G401 (cell line): Measurements from ENCODE around the gene SARS1. TPM values are rescaled to one million over a fixed set of nuclear protein-coding genes. Genes with fewer than 3 reads are reported as not detected.
A peak's percentile ranks its signal among the peaks of the same experiment; 100 is the strongest.

Experiments used
- DNase-seq: peaks from one replicate; pipeline ENCODE4 v3.0.0-alpha.2; 2015; ENCODE audit warnings: low spot score
- in situ Hi-C: cut with HindIII; loops from 2 replicates; pipeline ENCODE4 v1.10.0; 2016; ENCODE audit warnings: low sequenced_read_pairs, mixed read lengths
- total RNA-seq: library from RNA; depleted of rRNA; stranded (reverse); fragments of >200 nt; shearing (Covaris generic); gene quantifications from 2 replicates; pipeline ENCODE4 v1.2.3, GENCODE V29; 2014

SARS1 gene
- total RNA-seq, 1 experiment from 2014 or later: 214 TPM

DNA sequence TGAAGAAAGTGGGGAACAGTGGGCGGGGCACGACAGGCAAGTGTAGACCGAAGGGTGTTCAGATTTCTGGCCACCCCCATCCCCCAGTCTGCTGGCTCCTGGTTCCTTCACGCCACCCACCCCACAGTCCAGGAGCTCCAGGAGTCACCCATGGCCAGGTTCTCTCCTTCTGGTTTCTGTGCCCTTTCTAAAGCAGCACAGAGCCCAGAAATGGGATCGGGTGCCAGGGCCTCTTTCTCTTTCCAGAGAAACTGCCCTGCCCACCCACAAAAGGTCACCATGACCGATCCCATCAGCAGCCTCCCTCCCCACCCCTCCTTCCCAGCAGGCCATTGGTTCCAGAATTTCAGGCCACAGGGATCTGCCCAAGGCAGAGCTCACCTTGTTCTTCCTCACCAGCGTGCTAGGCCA is 32.4 kb downstream of the SARS1 start:
- in situ Hi-C loops: no loop called here
- DNase-seq: no peak

DNA sequence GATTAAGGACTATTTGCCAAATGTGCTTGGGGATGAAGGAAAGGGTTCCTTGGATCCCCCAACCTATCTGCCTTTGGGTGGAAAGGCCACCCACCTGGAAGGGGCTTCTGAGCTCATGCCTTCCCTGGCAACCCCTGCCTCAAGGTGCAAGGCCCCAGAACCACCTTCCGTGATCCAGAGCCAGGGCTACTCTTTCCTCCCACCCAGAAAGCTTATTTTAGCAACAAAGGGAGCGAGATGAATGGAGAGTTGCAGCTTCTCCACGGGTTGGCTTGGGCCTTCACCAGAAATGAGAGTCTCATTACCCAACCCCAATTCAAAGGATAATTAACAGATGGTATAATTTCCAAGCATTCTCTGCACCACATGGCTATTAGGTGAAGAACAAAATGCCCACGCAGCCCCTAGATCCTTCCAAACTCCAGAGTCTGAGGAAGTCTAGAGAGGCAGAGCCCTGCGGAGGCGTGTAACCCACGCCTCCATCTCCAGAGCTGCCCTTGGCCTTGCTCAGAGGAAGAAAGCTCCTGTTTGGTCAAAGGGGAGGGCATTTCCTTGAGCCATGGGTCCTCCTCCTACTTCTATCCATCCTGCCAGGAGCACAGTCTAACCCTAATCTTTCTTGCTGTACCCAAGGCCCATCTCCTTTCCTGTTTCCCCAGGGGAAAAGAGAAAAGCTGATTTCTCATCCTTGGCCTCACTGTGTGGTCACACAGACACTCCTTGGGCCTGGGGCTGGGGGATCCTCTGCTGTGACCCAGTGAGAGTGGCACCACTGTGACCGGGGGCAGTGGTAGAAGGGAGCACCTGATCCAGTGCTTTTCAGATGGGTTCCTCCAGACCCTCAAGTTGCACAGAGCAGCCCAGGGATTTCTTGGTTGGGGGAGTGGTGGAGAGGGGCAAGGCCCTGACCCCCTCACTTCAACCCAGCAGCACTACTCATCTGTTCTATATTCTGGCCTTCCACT is 34.0 kb downstream of the SARS1 start:
- peak; percentile 66 for DNase-seq
- in situ Hi-C loops: no loop called here

DNA sequence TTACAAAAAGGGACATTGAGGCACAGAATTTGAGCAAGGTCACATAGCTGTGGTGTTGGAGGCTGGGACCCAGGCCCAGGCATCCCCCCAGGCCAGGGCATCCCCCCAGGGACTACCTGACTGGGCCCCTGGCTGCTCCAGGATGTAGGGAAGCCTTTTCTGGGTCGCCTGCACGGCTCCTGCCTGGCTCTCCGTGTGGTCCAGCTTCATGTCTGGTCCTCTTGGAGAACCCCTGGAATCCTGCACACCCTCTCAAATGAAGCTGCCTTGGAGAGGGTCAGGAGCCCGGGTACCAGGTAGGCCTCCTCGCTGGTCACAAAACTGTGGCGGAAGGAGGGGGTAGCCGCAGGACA is 34.7 kb downstream of the SARS1 start:
- DNase-seq: no peak
- in situ Hi-C loops: no loop called here

DNA sequence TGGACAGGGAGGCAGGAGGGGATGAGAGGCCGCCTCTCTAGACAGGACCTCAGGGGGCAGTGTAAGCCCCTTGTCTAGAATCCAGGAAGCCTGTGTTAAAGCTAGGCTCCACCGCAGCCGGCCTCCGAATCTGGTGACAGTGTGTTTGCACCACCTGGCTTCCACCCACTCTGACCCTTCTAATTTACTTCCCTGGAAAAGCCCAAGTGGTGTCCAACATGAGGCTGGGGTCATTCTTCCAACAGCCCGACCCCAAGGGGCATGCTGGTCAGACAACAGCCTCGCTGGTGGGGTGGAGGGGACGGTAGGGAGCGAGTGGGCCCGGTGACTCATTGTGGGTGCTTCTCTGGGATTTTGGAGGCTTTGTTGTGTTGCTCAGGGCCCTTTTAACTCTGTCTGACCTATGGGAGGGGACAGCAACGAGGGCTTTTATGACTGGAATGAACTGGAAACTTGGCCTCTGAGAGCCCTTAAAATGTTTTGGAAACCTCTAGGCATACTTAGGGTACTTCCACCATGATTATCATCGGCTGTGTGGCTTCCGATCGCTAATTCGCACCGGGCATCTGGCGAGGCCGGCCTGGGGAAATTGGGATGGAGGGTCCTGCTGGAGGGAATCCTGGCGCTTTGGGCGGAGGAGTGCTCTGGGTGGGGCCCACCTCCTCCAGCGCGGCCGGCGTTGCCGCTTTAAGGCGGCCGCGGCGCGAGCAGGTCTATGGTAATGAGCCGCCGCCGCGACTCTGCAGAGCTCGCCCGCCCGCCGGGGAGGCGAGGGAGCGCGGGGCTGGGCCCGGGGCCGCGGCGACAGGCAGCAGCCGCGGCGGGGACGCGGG is 35.3 kb downstream of the SARS1 start, which contains the start of gene CELSR2:
Gene CELSR2 (plus strand): TSS at position 743 of the 833 bp plus-strand sequence. CDS start 541 bp downstream, outside the sequence.
- in situ Hi-C loops: no loop called here

DNA sequence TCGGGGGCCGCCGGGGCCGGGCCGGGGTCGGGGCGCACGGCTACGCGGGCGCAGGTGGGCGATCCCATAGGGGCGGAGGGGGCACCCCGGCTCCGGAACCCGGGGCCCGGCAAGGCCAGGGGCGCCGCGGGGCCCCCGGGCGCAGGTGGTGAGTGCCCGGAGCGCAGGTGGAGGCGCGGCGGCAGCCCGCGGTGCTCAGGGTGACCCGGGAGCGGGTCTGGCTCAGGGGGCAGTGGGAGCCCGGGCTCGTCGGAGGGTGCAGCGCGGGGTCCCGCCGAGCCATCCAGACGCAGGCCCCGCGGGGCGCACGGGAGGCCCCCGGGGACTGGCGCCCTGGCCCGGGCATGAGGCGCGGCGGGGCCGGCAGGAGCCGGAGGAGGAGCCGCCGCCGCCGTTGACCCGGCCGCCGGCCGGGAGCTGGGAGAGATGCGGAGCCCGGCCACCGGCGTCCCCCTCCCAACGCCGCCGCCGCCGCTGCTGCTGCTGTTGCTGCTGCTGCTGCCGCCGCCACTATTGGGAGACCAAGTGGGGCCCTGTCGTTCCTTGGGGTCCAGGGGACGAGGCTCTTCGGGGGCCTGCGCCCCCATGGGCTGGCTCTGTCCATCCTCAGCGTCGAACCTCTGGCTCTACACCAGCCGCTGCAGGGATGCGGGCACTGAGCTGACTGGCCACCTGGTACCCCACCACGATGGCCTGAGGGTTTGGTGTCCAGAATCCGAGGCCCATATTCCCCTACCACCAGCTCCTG is 36.1 kb downstream of the SARS1 start:
- DNase-seq: peak; percentile 25
- in situ Hi-C loops: no loop called here

More for the DNA sequence above, 35.3 kb downstream of the SARS1 start, which contains the start of gene CELSR2:
- DNase-seq: peak; percentile 70

DNA sequence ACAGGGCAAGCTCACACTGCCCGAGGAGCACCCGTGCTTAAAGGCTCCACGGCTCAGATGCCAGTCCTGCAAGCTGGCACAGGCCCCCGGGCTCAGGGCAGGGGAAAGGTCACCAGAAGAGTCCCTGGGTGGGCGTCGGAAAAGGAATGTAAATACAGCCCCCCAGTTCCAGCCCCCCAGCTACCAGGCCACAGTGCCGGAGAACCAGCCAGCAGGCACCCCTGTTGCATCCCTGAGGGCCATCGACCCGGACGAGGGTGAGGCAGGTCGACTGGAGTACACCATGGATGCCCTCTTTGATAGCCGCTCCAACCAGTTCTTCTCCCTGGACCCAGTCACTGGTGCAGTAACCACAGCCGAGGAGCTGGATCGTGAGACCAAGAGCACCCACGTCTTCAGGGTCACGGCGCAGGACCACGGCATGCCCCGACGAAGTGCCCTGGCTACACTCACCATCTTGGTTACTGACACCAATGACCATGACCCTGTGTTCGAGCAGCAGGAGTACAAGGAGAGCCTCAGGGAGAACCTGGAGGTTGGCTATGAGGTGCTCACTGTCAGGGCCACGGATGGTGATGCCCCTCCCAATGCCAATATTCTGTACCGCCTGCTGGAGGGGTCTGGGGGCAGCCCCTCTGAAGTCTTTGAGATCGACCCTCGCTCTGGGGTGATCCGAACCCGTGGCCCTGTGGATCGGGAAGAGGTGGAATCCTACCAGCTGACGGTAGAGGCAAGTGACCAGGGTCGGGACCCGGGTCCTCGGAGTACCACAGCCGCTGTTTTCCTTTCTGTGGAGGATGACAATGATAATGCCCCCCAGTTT is 36.9 kb downstream of the SARS1 start:
- no peak for DNase-seq
- in situ Hi-C loops: no loop called here

DNA sequence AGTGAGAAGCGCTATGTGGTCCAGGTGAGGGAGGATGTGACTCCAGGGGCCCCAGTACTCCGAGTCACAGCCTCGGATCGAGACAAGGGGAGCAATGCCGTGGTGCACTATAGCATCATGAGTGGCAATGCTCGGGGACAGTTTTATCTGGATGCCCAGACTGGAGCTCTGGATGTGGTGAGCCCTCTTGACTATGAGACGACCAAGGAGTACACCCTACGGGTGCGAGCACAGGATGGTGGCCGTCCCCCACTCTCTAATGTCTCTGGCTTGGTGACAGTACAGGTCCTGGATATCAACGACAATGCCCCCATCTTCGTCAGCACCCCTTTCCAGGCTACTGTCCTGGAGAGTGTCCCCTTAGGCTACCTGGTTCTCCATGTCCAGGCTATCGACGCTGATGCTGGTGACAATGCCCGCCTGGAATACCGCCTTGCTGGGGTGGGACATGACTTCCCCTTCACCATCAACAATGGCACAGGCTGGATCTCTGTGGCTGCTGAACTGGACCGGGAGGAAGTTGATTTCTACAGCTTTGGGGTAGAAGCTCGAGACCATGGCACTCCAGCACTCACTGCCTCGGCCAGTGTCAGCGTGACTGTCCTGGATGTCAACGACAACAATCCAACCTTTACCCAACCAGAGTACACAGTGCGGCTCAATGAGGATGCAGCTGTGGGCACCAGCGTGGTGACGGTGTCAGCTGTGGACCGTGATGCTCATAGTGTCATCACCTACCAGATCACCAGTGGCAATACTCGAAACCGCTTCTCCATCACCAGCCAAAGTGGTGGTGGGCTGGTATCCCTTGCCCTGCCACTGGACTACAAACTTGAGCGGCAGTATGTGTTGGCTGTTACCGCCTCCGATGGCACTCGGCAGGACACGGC is 37.8 kb downstream of the SARS1 start:
- DNase-seq: no peak
- in situ Hi-C loops: no loop called here

DNA sequence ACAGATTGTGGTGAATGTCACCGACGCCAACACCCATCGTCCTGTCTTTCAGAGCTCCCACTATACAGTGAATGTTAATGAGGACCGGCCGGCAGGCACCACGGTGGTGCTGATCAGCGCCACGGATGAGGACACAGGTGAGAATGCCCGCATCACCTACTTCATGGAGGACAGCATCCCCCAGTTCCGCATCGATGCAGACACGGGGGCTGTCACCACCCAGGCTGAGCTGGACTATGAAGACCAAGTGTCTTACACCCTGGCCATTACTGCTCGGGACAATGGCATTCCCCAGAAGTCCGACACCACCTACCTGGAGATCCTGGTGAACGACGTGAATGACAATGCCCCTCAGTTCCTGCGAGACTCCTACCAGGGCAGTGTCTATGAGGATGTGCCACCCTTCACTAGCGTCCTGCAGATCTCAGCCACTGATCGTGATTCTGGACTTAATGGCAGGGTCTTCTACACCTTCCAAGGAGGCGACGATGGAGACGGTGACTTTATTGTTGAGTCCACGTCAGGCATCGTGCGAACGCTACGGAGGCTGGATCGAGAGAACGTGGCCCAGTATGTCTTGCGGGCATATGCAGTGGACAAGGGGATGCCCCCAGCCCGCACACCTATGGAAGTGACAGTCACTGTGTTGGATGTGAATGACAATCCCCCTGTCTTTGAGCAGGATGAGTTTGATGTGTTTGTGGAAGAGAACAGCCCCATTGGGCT is 38.6 kb downstream of the SARS1 start:
- no peak for DNase-seq
- in situ Hi-C loops: no loop called here

DNA sequence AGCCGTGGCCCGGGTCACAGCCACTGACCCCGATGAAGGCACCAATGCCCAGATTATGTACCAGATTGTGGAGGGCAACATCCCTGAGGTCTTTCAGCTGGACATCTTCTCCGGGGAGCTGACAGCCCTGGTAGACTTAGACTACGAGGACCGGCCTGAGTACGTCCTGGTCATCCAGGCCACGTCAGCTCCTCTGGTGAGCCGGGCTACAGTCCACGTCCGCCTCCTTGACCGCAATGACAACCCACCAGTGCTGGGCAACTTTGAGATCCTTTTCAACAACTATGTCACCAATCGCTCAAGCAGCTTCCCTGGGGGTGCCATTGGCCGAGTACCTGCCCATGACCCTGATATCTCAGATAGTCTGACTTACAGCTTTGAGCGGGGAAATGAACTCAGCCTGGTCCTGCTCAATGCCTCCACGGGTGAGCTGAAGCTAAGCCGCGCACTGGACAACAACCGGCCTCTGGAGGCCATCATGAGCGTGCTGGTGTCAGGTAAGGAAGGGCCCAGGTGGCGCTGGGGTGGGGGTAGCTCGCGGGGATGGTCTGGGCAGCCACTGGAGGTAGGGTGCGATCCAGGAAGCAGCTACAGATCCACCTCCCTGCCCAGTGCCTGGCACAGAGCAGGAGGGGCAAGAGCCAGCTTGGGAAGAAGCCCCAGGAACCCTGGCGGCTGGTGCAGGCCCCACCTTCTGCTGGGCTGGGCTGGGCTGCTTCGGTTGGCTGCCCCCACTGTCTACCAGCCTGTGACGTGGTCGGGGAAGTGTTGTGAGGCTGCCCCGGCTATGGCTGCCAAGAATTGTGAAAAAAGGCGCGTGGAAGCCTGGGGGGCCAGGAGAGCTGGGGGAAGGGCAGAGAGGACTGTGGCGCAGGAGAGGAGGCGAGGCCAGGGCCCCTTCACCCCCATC is 39.4 kb downstream of the SARS1 start:
- in situ Hi-C loops: no loop called here
- peak; percentile 77 for DNase-seq

DNA sequence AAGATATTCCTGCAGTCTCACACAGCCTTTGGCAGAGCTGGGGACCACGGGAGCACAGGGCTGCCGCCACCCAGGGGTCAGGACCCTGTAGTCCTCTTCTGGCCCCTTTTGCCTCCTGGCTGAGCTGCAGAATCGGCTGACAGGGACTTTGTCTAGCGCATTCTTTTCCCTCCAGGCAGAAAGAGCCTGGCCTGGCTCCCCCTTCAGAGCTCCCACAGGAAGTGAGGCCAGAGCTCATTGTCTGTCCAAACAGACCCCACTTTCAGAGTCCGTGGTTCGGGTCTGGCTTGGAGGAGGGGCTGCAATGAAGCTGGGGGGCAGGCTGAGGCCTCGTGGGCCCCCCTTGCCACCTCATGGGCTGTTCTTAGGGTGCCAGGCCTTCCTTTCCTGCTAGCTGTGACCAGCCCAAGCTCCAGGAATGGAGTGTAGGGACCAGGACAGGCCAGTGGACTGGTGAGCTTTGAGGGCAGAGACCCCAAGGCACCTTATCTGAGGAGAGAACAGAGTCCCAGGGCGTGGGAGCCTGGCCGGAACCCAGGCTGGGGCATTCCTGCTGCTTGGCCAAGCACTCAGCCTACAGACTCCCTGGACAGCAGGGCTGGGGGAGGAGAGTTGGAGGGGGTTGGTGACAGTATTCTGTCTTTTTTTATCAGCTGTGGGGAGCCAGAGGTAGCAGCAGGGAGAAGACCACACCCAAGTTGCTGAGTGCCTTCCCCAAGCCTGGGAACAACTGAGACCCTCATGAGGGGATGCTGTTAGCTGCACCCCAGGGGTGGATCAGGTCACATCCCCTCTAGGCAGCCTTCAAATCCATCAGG is 40.3 kb downstream of the SARS1 start:
- in situ Hi-C loops: no loop called here
- DNase-seq: no peak

DNA sequence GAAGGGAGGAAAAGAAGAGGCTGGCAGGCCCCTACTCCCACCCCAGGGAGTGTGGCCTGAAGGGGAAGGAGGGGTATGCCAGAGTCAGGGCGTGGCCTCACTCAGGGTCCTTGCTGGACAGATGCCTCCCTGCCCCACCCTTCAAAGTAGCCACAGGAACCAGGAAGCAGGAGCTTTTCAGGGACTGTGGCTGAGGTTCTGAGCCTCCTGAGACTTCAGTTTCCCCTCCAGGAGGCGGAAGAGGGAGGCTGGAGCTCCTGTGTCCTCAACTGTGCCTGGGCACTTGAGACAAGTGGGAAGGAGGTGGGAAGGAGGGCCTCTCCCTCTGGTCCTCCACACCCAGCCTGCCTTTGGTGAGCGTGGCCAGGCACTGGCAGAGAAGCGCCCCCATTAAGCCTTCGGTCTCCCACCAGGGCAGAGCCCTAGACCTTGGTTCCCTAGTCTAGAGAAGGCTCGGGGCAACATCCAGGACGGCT is 40.9 kb downstream of the SARS1 start:
- in situ Hi-C loops: no loop called here
- no peak for DNase-seq

DNA sequence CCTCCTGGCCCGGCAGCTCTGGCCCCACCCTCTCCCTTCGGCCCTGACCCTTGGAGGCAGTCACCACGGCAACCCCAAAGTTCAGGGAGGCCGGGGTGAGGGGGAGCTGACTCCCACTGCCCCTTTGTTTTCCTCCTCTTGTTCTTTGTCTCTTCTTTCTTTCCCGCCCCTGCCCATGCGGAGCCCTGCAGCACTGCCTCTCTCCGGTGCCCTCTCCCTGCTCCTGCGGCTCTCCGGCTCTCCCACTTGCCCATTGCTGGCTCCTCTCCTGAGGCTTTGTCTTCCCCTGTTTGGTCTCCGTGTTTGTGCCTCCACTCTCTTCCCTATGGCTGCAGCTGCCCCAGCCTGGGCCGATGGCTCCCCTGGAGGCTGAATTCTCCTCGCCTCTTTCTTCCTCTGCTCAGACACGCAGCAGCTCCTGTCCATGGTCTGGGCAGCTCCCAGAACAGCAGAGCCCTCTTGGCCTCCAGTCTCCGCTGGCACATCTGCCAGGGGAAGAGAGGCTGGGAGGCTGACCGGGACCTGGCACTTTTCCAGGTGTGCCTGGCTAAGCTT is 41.5 kb downstream of the SARS1 start:
- peak; percentile 32 for DNase-seq
- in situ Hi-C loops: no loop called here

DNA sequence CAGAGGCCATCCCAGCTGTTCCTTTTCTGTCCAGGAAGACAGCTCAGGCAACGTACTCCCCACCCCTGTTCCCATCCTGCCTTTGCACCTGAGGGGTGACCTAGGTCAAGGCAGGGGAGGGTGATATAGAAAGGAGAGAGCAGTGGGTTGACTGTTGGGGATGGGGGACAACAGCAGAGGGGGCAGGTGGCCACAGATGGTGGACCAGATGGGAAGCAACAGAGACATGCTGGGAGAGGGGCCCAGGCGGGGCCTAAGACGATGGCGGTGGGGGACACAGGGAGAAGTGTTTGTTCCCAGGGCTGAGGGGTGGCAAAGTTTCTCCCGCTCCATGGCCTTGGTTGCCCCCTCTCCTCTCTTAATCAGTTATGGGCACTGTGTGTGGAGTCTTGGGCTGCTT is 42.0 kb downstream of the SARS1 start:
- in situ Hi-C loops: no loop called here
- no peak for DNase-seq

DNA sequence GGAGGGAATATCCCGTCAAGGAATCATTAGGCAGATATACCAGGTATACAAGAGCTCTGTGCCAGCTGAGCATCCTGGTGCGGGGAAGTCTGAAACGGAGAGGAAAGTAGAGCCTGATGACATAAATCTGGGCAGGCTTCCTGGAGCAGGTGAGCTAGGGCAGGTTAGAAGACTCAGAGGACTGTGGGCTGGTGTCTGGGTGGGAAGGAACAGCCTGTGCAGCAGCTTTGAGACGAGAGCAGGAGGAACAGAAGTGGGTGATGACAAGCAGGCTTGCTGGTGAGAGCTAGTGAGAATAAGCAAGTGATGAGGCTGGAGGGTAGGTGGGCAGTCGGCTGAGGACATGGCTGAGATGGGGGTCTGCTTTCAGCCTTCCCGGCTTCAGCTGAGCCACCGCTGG is 42.4 kb downstream of the SARS1 start:
- in situ Hi-C loops: no loop called here
- DNase-seq: no peak
